HFF-Myc (cell line): ENCODE results near the gene MST1.

ENCODE experiments used
- DNase-seq: peaks from one replicate; pipeline ENCODE4 v3.0.0-alpha.2; 2011; ENCODE audit warnings: low read depth; ENCODE audit errors: extremely low read depth
- H3K4me3 ChIP-seq: replicated peaks from 2 replicates; pipeline ENCODE4 v1.5.1; 2011; ENCODE audit warnings: low read depth, mild to moderate bottlenecking, control low read depth, low read length
- CTCF ChIP-seq: IDR thresholded peaks from 2 replicates; pipeline ENCODE4 v1.5.1; 2012; ENCODE audit warnings: mild to moderate bottlenecking, low read depth, low read length, control low read depth; ENCODE audit errors: missing control alignments

Gene MST1

GRCh38 chr3:49689046-49689907, at the start of gene MST1, which contains the start of gene RNF123:
Gene MST1, minus strand, starts transcription at chr3:49689474. Its CDS starts 783 bp downstream, at chr3:49688691.
Gene RNF123, plus strand, starts transcription at chr3:49689557. Its CDS starts 1,609 bp downstream, at chr3:49691166.
- DNase-seq, result peak; percentile 72
- H3K4me3 ChIP-seq, result peak within 1 kb of the TSS; percentile 93
- TF ChIP-seq CTCF, result peak; percentile 30

- DNase-seq, result no peak
- no peak for TF ChIP-seq CTCF
- H3K4me3 ChIP-seq, result no peak overlapping the region
These were observed 48.9 kb upstream of the MST1 start for GRCh38 chr3:49738067-49738713.

DNA sequence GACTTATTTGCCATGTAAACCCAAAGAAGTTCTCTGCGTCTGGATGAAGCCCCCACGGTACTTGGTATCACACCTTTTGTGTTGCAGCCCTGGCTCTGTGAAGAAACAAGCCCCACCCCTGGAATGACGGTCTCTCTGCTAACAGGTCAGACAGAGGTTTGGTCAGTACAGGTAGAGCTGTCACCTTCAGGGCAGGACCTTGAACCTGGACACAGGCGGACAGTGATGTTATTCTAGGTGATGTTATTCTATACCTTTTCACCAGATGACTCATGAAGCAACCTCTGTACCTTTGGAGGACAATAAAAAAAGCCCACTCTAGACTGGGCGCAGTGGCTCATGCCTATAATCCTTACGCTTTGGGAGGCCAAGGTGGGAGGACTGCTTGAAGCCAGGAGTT, 45.5 kb upstream of the MST1 start:
- no peak for DNase-seq
- TF ChIP-seq CTCF, result no peak

DNA sequence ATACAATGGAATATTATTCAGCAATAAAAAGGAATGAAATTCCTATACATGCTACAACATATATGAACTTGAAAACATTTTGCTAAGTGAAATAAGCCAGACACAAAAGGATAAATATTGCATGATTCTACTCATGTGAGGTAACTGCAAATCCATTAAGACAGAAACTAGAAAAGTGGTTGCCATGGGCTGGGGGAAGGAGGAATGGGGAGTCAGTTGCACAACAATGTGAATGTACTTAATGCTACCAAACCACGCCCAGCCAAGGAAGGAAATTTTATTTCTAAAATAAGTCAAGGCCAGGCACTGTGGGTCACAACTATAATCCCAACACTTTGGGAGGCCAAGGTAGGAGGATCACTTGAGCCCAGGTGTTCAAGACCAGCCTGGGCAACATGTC, 44.3 kb upstream of the MST1 start:
- no peak for DNase-seq
- TF ChIP-seq CTCF, result no peak
- no peak overlapping the region for H3K4me3 ChIP-seq

More for the DNA sequence above, 45.5 kb upstream of the MST1 start:
- no peak overlapping the region for H3K4me3 ChIP-seq

GRCh38 chr3:49732597-49732996, 43.3 kb upstream of the MST1 start:
- DNase-seq, result no peak
- TF ChIP-seq CTCF, result no peak
- no peak overlapping the region for H3K4me3 ChIP-seq

GRCh38 chr3:49729966-49730609, 40.8 kb upstream of the MST1 start:
- H3K4me3 ChIP-seq, result no peak overlapping the region
- DNase-seq, result no peak
- TF ChIP-seq CTCF, result no peak
